RWPE2 (cell line): ENCODE data around the gene PDCD1LG2.

Source experiments
- ATAC-seq: fragments of 200-7000 bp; cut with Tn5 transposase; 3 replicates; pipeline ENCODE4 v1.9.1; 2021; ENCODE audit warnings: low read depth
- DNase-seq: peaks from one replicate; pipeline ENCODE4 v3.0.0-alpha.2; 2020; ENCODE audit warnings: low spot score
- H3K27ac ChIP-seq: fragments of 450-650 bp; 2 replicates; pipeline ENCODE4 v1.5.1; 2017; ENCODE audit warnings: mild to moderate bottlenecking; ENCODE audit not compliant: poor library complexity, severe bottlenecking
- H3K27me3 ChIP-seq: fragments of 250-450 bp; sonication (Bioruptor Pico); 2 replicates; pipeline ENCODE4 v1.5.1; 2021; ENCODE audit warnings: mild to moderate bottlenecking, moderate library complexity; ENCODE audit not compliant: insufficient read depth, poor library complexity, severe bottlenecking
- H3K36me3 ChIP-seq: fragments of 250-450 bp; sonication (Bioruptor Pico); 2 replicates; pipeline ENCODE4 v1.5.1; 2020; ENCODE audit warnings: low read depth, mild to moderate bottlenecking, moderate library complexity
- H3K4me1 ChIP-seq: fragments of 250-450 bp; sonication (Bioruptor Pico); 2 replicates; pipeline ENCODE4 v1.5.1; 2021; ENCODE audit warnings: mild to moderate bottlenecking, moderate library complexity; ENCODE audit not compliant: insufficient read depth, poor library complexity, severe bottlenecking
- H3K4me3 ChIP-seq: fragments of 250-450 bp; sonication (Bioruptor Pico); 2 replicates; pipeline ENCODE4 v1.5.1; 2021; ENCODE audit warnings: mild to moderate bottlenecking, moderate library complexity; ENCODE audit not compliant: severe bottlenecking
- H3K9me3 ChIP-seq: fragments of 250-450 bp; sonication (Bioruptor Pico); 2 replicates; pipeline ENCODE4 v1.5.1; 2021; ENCODE audit warnings: mild to moderate bottlenecking, moderate library complexity; ENCODE audit not compliant: severe bottlenecking
- TF ChIP-seq, protein P1 (sequence below): fragments of 450-650 bp; IDR thresholded peaks from one replicate; pipeline ENCODE4 v1.5.1; 2017; ENCODE audit warnings: mild to moderate bottlenecking, moderate library complexity; ENCODE audit not compliant: poor library complexity, severe bottlenecking

Gene PDCD1LG2

DNA sequence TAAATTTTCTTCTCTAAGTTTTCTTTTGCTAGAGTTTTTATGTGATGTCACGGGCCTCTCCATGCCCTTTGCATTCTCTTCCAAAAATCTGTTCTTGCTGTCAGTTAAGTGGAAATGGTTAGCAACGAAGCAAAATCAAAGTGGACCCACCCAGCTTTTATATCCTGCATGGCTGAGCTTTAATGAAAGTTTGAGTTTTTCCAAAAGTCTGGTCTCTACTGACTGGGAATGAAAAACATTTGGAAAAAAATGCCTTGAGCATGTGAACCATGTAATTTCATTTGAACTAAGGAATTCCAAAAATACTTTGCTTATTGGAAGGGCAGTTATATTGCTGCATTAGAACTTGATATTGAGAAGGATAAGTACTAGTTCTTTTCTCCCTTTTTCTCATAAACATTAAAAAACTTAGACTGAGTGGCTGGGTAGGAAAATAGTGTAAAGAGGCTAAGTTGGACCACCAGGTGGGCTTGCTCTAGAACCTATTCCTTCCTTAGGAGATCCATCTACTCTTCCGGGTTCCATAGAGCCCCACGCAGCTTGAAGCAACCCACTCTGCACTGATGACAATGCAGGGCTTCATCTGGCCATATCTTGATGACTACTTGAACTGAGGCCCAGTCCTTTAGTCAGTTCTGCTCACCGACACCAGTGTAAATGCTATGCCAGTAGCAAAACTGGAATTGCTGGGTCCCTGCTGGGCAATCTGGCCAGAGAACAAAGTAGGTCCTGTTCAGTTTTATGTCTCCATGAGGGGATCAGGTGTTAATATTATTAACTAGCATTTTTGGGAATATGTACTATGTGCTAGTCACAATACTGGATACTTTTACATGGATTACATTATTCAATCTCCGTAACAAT, 101.2 kb downstream of the PDCD1LG2 start:
- no peaks in the 10 kb centered on the region for H3K36me3 ChIP-seq
- H3K4me3 ChIP-seq = no peak overlapping the region
- DNase-seq (no peak), ATAC-seq (no peak)
- H3K27ac ChIP-seq = no peak overlapping the region
- no peaks in the 10 kb centered on the region for H3K27me3 ChIP-seq
- no peaks in the 10 kb centered on the region for H3K9me3 ChIP-seq
- no peaks in the 10 kb centered on the region for H3K4me1 ChIP-seq
- TF ChIP-seq, protein P1, sequence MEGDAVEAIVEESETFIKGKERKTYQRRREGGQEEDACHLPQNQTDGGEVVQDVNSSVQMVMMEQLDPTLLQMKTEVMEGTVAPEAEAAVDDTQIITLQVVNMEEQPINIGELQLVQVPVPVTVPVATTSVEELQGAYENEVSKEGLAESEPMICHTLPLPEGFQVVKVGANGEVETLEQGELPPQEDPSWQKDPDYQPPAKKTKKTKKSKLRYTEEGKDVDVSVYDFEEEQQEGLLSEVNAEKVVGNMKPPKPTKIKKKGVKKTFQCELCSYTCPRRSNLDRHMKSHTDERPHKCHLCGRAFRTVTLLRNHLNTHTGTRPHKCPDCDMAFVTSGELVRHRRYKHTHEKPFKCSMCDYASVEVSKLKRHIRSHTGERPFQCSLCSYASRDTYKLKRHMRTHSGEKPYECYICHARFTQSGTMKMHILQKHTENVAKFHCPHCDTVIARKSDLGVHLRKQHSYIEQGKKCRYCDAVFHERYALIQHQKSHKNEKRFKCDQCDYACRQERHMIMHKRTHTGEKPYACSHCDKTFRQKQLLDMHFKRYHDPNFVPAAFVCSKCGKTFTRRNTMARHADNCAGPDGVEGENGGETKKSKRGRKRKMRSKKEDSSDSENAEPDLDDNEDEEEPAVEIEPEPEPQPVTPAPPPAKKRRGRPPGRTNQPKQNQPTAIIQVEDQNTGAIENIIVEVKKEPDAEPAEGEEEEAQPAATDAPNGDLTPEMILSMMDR = no peak

DNA sequence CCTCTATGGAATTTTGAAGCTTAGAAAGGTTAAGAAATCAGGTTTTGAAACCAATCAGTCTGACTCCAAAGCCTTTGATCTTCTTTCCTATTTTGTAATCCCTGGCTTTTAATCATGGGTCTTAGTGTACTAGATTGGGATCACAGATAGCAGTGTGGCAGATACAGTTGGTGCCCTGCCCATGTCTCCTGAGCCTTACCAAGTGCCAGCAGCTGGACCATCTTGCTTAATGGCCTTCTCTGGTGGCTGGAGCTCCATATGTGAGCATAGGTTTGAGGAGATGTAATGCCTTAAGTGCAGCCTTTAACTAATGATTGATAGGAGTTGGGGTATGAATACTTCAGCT, 101.8 kb downstream of the PDCD1LG2 start:
- no peak overlapping the region for H3K4me3 ChIP-seq
- DNase-seq = no peak
- TF ChIP-seq, protein P1 = no peak
- H3K9me3 ChIP-seq = no peaks in the 10 kb centered on the region
- no peaks in the 10 kb centered on the region for H3K36me3 ChIP-seq
- H3K4me1 ChIP-seq = no peaks in the 10 kb centered on the region
- H3K27ac ChIP-seq = no peak overlapping the region
- no peaks in the 10 kb centered on the region for H3K27me3 ChIP-seq
- no peak for ATAC-seq

DNA sequence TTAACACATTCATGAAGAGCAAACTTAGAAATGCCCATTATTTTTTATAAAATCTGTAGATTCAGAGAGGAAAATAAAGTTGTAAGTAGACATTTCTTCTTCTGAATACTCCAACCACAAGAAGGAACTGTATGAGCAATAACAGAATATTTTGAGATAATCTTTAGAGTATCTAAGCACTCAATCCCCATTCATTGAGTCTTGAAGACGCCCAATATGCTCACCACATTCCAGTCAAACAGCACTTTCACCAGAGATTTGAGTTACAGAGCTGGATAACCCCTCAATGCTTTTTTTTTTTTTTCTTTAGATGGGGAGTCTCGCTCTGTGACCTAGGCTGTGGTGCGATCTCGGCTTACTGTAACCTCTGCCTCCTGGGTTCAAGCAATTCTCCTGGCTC, 103.9 kb downstream of the PDCD1LG2 start:
- Histone ChIP-seq H3K4me3 (no peak overlapping the region), H3K9me3 (no peaks in the 10 kb centered on the region), H3K27ac (no peak overlapping the region), H3K36me3 (no peaks in the 10 kb centered on the region), H3K27me3 (no peaks in the 10 kb centered on the region), H3K4me1 (no peaks in the 10 kb centered on the region)
- DNase-seq = no peak
- TF ChIP-seq, protein P1 = no peak
- no peak for ATAC-seq

DNA sequence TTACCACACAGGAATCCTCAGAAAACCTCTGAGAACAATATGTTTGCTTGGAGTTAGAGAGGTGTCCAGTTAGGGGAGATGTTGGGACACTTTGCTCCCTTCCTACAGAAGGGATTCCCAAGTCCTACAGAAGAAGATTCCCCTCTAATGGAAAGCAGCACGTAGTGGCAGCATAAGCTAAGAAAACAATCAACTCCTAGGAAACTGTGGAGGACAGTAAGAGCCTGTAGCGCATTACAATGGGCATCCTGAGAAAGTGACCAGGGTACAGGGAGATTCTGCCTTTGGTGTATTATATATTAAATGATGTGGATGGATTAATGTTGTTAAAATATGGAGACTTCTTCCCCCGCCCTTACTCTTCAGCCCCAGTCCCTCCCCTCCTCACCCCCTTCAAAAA, 104.7 kb downstream of the PDCD1LG2 start:
- Histone ChIP-seq H3K4me1 (no peaks in the 10 kb centered on the region), H3K9me3 (no peaks in the 10 kb centered on the region), H3K36me3 (no peaks in the 10 kb centered on the region), H3K27me3 (no peaks in the 10 kb centered on the region), H3K4me3 (no peak overlapping the region), H3K27ac (no peak overlapping the region)
- ATAC-seq (no peak), DNase-seq (no peak)
- TF ChIP-seq, protein P1 = no peak

DNA sequence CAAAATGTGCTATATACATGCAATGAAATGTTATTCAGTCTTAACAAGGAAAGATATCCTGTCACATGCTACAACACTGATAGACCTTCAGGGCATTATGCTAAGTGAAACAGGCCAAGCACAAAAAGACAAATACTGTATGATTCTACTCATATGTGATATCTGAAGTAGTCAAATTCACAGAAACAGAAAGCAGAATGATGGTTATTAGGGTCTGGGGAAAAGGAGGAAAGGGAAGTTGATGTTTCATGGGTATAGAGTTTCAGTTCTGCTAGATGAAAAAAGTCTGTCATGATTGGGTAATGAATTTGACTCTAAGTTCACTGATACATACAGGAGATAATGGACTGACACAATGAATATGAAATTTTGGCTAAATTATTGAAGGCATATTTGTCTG, 107.4 kb downstream of the PDCD1LG2 start:
- Histone ChIP-seq H3K27ac (no peak overlapping the region), H3K9me3 (no peaks in the 10 kb centered on the region), H3K4me3 (no peak overlapping the region), H3K4me1 (peaks cover 19% of the 10 kb centered on the region), H3K27me3 (no peaks in the 10 kb centered on the region), H3K36me3 (no peaks in the 10 kb centered on the region)
- ATAC-seq (no peak), DNase-seq (no peak)
- TF ChIP-seq, protein P1 = no peak
